ENCODE results near the gene RIPOR3. TPM values are rescaled to one million over a fixed set of nuclear protein-coding genes. Genes with fewer than 3 reads are reported as not detected.

The RIPOR3 gene
- total and polyA plus RNA-seq, 9 of the 15 experiments (the other 6 are each of a cell fraction or from before 2014, with no cell fraction given): 3.3 to 62.7 (median 21.4) TPM

- TF ChIP-seq KAT7 (CRISPR knock-in tag; IDR thresholded peaks at IDR 0.05; ENCODE audit: borderline replicate concordance) (no peak), NFXL1 (CRISPR knock-in tag; IDR thresholded peaks at IDR 0.05) (no peak), CTCF (IDR thresholded peaks at IDR 0.05 in 2 of 3, conservative IDR thresholded peaks at IDR 0.05 in 1 of 3; ENCODE audit: insufficient read depth in 2 of 3, low read depth in 1 of 3, low read length in 3 of 3) (no peak), ZNF431 (CRISPR knock-in tag; IDR thresholded peaks at IDR 0.05) (no peak), CBX3 (IDR thresholded peaks at IDR 0.05; ENCODE audit: borderline replicate concordance in 1 of 2, low read length in 2 of 2) (no peak), ADNP (tag; IDR thresholded peaks at IDR 0.05) (no peak), ATF3 (IDR thresholded peaks at IDR 0.05) (no peak), ATF3 (CRISPR knock-in tag; conservative IDR thresholded peaks at IDR 0.05) (no peak), E2F4 (CRISPR knock-in tag; IDR thresholded peaks at IDR 0.05; ENCODE audit: low read depth) (no peak), ZNF668 (CRISPR knock-in tag; IDR thresholded peaks at IDR 0.05) (no peak), SRSF3 (IDR thresholded peaks at IDR 0.05; ENCODE audit: insufficient read depth, low read length) (no peak), HDAC1 (IDR thresholded peaks at IDR 0.05) (0 out of 4 replicates have a peak, but pooled peaks of 1 of the 2 experiments have one; percentile 56), SPI1 (IDR thresholded peaks at IDR 0.05; ENCODE audit: borderline replicate concordance, low read depth, low read length) (no peak), ZNF318 (IDR thresholded peaks at IDR 0.05; ENCODE audit: borderline replicate concordance in 1 of 2, low read depth in 1 of 2) (no peak)
Measured at GRCh38 chr20:50731055-50731929, 40.0 kb upstream of the RIPOR3 start, which contains the start of gene PARD6B (continued).

All from K562 (cell line).